ENCODE measurements around the gene C10orf88. TPM values are rescaled to one million over a fixed set of nuclear protein-coding genes. Genes with fewer than 3 reads are reported as not detected.

C10orf88 gene
- total and polyA plus RNA-seq, 7 donors, result 3.0 to 10.2 (median 3.6) TPM

DNA sequence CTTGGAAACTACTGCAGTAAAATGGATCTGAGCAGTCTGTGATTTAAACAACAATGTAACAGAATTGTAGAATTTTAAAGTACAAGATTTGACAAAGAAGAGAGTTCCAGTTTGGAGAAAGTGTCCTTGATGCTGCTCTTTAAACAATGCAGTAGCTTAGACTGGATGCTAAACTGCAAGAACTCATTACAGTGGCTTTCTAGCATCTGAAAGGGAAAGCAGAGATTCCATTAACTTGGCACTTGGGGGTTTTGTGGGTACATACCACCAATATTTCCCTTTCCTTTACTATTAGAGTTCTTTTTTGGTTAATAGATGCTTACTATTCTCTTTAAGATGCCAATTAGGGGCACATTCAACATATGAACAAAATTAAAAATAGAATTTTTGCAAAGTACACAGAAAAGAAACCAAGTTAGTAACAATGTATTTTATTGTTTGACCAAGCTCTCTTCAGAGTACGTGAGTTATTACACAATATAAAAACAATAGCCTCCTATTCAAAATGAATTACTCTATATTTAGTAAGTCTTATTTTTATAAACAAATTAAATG, 38.1 kb upstream of the C10orf88 start:
- whole genome bisulfite sequencing, 2 donors, result 60 to 84% methylated on average over 1 of the region's 1 CpG
- no peak overlapping the region for H3K4me3 ChIP-seq
- no peak for DNase-seq
- no peaks in the 10 kb centered on the region for H3K27me3 ChIP-seq
- H3K27ac ChIP-seq, result no peak overlapping the region
- intact Hi-C loops (cut with DNase I), result no loop called here
- H3K4me1 ChIP-seq, result no peaks in the 10 kb centered on the region
- peaks cover 0 to 53% (median 12%) of the 10 kb centered on the region in 4 donors for H3K36me3 ChIP-seq
- TF ChIP-seq EP300 (IDR thresholded peaks at IDR 0.05), result no peak
- TF ChIP-seq POLR2A (IDR thresholded peaks at IDR 0.05), result no peak
- TF ChIP-seq POLR2AphosphoS5 (IDR thresholded peaks at IDR 0.05), result no peak
- TF ChIP-seq, protein P1, sequence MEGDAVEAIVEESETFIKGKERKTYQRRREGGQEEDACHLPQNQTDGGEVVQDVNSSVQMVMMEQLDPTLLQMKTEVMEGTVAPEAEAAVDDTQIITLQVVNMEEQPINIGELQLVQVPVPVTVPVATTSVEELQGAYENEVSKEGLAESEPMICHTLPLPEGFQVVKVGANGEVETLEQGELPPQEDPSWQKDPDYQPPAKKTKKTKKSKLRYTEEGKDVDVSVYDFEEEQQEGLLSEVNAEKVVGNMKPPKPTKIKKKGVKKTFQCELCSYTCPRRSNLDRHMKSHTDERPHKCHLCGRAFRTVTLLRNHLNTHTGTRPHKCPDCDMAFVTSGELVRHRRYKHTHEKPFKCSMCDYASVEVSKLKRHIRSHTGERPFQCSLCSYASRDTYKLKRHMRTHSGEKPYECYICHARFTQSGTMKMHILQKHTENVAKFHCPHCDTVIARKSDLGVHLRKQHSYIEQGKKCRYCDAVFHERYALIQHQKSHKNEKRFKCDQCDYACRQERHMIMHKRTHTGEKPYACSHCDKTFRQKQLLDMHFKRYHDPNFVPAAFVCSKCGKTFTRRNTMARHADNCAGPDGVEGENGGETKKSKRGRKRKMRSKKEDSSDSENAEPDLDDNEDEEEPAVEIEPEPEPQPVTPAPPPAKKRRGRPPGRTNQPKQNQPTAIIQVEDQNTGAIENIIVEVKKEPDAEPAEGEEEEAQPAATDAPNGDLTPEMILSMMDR (IDR thresholded peaks at IDR 0.05), result no peak
- H3K9me3 ChIP-seq, result no peaks in the 10 kb centered on the region

DNA sequence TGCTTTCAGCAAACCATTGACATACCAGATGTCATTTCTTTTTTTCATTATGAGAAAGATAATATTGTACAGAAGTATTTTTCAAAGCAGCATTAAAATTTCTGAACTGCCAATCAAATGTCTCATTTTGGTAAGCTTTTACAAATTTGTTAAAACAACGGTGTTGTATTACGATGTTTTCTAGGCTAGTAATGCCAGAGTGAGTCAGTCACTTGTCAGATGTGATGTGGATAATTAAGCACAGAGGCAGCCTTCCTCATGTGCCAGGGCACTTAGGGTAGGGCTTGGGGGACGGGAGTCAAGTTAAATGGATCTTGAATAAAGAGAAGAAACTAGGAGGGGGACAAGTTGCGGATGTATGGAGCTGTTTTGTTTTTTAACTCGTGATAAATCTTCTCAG, 36.3 kb upstream of the C10orf88 start:
- intact Hi-C loops (cut with DNase I), result no loop called here
- Histone ChIP-seq H3K36me3 (peaks cover 0 to 35% (median 12%) of the 10 kb centered on the region in 4 donors), H3K9me3 (no peaks in the 10 kb centered on the region), H3K27ac (no peak overlapping the region), H3K4me3 (no peak overlapping the region), H3K27me3 (no peaks in the 10 kb centered on the region), H3K4me1 (no peaks in the 10 kb centered on the region)
- TF ChIP-seq, protein P1 (IDR thresholded peaks at IDR 0.05), result no peak
- no peak for TF ChIP-seq EP300 (IDR thresholded peaks at IDR 0.05)
- TF ChIP-seq POLR2AphosphoS5 (IDR thresholded peaks at IDR 0.05), result no peak
- no peak for TF ChIP-seq POLR2A (IDR thresholded peaks at IDR 0.05)
- DNase-seq, result no peak
- 66 to 68% methylated on average over 5 of the region's 5 CpGs for whole genome bisulfite sequencing, 2 donors

DNA sequence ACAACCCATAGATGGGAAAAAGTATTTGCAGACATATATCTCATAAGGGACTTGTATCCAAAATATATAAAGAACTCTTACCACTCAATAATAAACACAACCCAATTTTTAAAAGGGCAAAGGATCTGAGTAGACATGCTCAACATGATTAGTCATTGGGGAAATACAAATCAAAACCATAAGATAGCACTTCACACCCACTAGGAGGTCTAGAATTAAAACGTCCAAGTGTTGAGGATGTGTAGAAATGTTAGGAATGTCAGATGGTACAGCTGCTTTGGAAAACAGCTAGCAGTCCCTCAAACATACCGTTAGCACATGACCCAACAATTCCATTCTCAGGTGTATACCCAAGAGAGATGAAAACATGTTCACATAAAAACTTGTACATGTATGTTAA, 34.5 kb upstream of the C10orf88 start:
- Histone ChIP-seq H3K27me3 (no peaks in the 10 kb centered on the region), H3K27ac (no peak overlapping the region), H3K4me1 (no peaks in the 10 kb centered on the region), H3K4me3 (no peak overlapping the region), H3K36me3 (peaks cover 0 to 19% (median 1%) of the 10 kb centered on the region in 4 donors), H3K9me3 (no peaks in the 10 kb centered on the region)
- WGBS, 2 donors, result 84 to 87% methylated on average over 2 of the region's 2 CpGs
- intact Hi-C loops (cut with DNase I), result no loop called here
- no peak for DNase-seq
- TF ChIP-seq EP300 (IDR thresholded peaks at IDR 0.05) (no peak), POLR2A (IDR thresholded peaks at IDR 0.05) (no peak), POLR2AphosphoS5 (IDR thresholded peaks at IDR 0.05) (no peak)
- TF ChIP-seq, protein P1 (IDR thresholded peaks at IDR 0.05), result no peak

DNA sequence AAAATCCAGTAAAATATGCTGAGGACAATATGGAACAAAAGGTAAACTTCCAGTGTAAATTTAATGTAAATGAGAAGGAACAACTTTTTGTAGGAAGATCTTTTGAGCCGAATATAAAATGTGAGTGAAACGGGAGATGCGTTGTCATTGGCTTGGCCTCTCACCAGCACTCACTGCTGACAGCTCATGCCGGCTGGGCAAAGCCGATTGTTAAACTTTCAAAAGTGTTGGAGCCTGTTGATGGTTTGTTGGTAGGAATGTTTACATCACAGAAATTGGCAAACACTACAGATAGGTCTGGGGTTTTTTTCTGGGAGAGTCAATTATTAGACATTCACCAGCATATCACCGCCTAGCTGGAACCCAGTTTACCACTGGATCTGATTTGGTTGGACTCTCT, 32.3 kb upstream of the C10orf88 start:
- no peak for DNase-seq
- 90% methylated on average over 6 of the region's 6 CpGs for WGBS, 2 donors
- intact Hi-C loops (cut with DNase I), result no loop called here

More for the DNA sequence above, 32.3 kb upstream of the C10orf88 start:
- H3K27me3 ChIP-seq, result no peaks in the 10 kb centered on the region
- no peak overlapping the region for H3K27ac ChIP-seq
- H3K36me3 ChIP-seq, result peaks cover 0 to 11% (median 0%) of the 10 kb centered on the region in 4 donors
- no peak for TF ChIP-seq POLR2A (IDR thresholded peaks at IDR 0.05)
- TF ChIP-seq, protein P1 (IDR thresholded peaks at IDR 0.05), result no peak
- no peak overlapping the region for H3K4me3 ChIP-seq
- H3K4me1 ChIP-seq, result no peaks in the 10 kb centered on the region
- no peaks in the 10 kb centered on the region for H3K9me3 ChIP-seq
